ENCODE results near the gene TNS1. TPM values are rescaled to one million over a fixed set of nuclear protein-coding genes. Genes with fewer than 3 reads are reported as not detected.

The TNS1 gene
- 12.4 to 26.9 TPM (median 19.2 TPM) in 5 replicates for total RNA-seq (2022; extraction: Qiagen RNA extraction; ENCODE audit: low read depth)

GRCh38 chr2:218002845-218003180, at the start of gene TNS1:
Gene TNS1, minus strand, starts transcription at chr2:218002995. Its CDS starts 123 bp downstream, at chr2:218002872.

Other genes starting within 250 kb of the TNS1 start
- 0.23 TPM in 1 of 5 replicates, not detected in the others for gene RUFY4, start 66.3 kb upstream of the TNS1 start, total RNA-seq (2022; extraction: Qiagen RNA extraction; ENCODE audit: low read depth)
- not detected in 5 replicates for gene CXCR2, start 123.0 kb upstream of the TNS1 start, total RNA-seq (2022; extraction: Qiagen RNA extraction; ENCODE audit: low read depth)
- gene CXCR1, start 164.0 kb upstream of the TNS1 start, total RNA-seq (2022; extraction: Qiagen RNA extraction; ENCODE audit: low read depth): not detected in 5 replicates
- 280 to 308 TPM (median 303 TPM) in 5 replicates for gene ARPC2, start 214.2 kb upstream of the TNS1 start, total RNA-seq (2022; extraction: Qiagen RNA extraction; ENCODE audit: low read depth)